ENCODE results near the gene HEBP2.

DNA sequence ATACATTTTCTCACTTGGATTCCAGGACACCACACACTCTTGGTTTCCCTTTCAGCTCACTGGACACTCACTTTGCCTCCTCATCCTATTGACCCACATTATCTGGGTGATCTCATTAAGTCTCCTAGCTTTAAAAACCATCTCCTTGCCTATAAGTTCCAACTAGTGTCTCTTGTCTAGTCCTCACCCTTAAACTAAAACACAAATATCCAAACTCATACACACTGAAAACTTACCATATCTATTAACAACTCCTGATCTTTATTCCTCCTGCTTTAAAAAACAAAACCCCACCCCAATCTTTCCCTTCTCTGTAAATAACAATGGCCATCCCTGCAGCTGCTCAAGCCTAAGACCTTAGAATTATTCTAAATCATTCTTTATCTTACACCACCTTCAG, 29.8 kb upstream of the HEBP2 start:
- TF ChIP-seq, protein P1, sequence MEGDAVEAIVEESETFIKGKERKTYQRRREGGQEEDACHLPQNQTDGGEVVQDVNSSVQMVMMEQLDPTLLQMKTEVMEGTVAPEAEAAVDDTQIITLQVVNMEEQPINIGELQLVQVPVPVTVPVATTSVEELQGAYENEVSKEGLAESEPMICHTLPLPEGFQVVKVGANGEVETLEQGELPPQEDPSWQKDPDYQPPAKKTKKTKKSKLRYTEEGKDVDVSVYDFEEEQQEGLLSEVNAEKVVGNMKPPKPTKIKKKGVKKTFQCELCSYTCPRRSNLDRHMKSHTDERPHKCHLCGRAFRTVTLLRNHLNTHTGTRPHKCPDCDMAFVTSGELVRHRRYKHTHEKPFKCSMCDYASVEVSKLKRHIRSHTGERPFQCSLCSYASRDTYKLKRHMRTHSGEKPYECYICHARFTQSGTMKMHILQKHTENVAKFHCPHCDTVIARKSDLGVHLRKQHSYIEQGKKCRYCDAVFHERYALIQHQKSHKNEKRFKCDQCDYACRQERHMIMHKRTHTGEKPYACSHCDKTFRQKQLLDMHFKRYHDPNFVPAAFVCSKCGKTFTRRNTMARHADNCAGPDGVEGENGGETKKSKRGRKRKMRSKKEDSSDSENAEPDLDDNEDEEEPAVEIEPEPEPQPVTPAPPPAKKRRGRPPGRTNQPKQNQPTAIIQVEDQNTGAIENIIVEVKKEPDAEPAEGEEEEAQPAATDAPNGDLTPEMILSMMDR (IDR thresholded peaks at IDR 0.05): no peak
- TF ChIP-seq POLR2A (IDR thresholded peaks at IDR 0.05): no peak

Data from tibial nerve (tissue), 3 donors.